GM15510 (cell line): ENCODE measurements around the gene FITM2.

ENCODE experiments used
- POLR2A ChIP-seq: IDR thresholded peaks from 3 replicates; pipeline ENCODE4 v1.6.1; 2011; ENCODE audit warnings: borderline replicate concordance; ENCODE audit not compliant: insufficient read length; ENCODE audit errors: extremely low read depth

FITM2 gene

GRCh38 chr20:44271915-44272663 is 38.9 kb downstream of the FITM2 start:
- TF ChIP-seq POLR2A = no peak

DNA sequence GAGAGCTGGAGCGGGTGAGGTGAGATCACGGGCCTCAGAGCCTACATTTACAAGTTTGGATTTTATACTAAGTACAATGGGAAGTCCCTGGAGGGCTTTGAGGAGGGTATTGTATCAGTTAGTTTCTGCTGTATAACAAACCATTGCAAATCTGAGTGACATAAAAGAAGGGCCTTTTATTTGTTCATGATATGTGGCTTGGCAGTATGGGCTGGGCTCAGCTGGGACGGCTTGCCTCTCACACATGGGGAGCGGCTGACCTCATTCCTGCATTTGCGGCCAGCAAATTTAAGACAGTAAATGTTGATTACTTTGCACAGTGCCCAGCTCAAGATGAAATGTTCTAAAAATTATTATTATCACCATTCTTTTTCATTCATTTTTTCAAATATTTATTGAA is 42.2 kb downstream of the FITM2 start:
- no peak for TF ChIP-seq POLR2A

DNA sequence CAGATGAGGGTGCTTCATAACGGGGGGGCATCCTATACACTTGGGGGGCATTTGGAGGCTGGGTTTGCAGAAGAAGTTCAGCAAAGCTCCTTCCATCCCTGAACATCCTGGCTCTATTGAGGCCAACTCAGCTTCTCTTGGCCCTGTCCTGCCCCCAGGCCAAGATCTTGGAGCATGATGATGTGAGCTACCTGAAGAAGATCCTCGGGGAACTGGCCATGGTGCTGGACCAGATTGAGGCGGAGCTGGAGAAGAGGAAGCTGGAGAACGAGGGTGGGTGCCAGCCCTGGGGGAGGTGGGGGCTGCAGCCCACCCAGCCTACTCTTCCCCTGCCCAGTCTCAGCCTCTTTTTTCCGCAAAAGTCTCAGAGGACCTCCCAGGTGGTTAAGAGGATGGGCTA is 46.7 kb downstream of the FITM2 start:
- TF ChIP-seq POLR2A = no peak

DNA sequence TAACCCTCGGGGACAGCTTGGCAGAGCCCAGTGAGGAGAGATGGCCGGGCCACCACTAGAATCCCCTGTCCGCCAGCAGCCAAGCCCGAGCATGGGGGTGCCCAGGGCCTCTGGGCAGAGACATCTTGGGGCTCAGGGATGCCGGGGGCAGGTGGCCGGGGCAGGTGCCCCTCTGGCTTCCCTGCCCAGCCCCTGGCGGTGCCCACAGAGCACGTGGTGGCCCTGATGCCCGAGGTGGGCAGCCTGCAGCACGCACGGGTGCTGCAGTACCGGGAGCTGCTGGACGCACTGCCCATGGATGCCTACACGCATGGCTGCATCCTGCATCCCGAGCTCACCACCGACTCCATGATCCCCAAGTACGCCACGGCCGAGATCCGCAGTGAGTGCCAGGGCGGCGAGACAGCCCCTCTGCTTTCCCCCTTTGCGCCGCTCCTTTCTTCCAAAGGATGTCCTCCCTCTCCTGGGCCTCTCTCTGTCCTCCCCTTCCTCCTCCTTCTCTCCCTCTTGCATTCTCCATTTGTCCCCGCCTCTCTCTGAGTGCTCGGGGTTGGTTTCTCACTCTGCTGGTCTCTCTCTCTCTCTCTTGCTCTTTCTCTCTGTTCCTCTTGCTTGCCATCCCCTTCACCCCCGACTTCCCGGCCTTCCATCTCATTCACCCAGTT is 52.6 kb downstream of the FITM2 start:
- TF ChIP-seq POLR2A = no peak

GRCh38 chr20:44256961-44257360 is 54.0 kb downstream of the FITM2 start:
- TF ChIP-seq POLR2A = no peak

DNA sequence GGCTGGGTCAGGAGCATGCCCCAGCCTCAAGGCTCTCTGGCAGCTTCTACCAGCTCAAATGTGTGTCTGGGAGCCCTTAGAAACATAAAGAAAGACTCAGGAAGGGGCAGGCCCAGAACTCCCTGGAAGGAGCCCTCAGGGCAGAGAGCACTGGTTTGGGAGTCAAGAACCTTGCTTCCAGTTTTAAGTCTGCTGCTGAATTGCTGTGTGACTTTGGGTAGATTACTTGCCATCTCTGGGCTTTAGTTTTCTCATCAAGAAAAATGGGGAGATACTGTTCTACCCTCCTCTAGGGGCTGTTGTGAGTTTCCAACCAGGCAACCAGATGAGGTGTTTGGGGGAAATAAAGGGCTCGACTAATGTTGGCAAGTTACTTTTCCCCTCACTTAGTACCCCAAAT is 55.1 kb downstream of the FITM2 start:
- no peak for TF ChIP-seq POLR2A

- no peak for TF ChIP-seq POLR2A
These were observed 56.9 kb downstream of the FITM2 start for GRCh38 chr20:44254073-44254472.

DNA sequence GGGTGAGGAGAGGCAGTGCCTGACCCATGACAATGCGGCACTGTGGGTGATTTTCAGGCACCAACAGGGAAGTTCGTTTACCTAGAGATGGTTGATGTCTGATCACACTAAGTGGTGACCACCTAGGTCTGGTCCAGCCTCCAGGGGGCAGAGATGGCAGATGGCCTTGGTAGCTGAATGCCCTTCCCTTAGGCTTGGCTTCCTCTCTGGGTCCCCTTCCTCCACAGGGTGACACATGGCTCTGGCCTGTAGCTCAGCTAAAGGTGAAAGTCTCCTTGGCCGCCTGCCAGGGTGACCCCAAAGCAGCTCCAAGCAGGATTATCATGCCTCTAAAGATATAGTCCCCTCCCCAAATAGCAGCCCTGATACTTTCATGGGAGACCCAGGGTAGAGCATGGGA is 57.5 kb downstream of the FITM2 start:
- TF ChIP-seq POLR2A = no peak
